Spleen (tissue), 11 donors: ENCODE measurements around the gene ALK. TPM values are rescaled to one million over a fixed set of nuclear protein-coding genes. Genes with fewer than 3 reads are reported as not detected.

Source experiments
- DNase-seq: peaks from one replicate; pipeline ENCODE4 v3.0.0-alpha.2; 2020
- H3K27ac ChIP-seq, 8 donors: fragments of 200-600 bp; sonication (generic) in 7 of 8; 1 replicate in 4 of 8; 2 replicates in 4 of 8; pipeline versions ENCODE4 v1.5.0 to v1.8.0; 2016 to 2021; ENCODE audit warnings: inconsistent platforms in 4 of 8, mild to moderate bottlenecking in 4 of 8, moderate library complexity in 1 of 8
- H3K27me3 ChIP-seq, 7 donors: fragments of 200-600 bp; sonication (generic) in 6 of 7; replicated peaks in 1 of 7; 1 replicate in 4 of 7; 2 replicates in 3 of 7; pipeline versions ENCODE4 v1.5.0 to v1.8.0; 2016 to 2021; ENCODE audit warnings: inconsistent platforms in 3 of 7, mild to moderate bottlenecking in 1 of 7
- H3K36me3 ChIP-seq, 6 donors: fragments of 200-600 bp; sonication (generic) in 5 of 6; 1 replicate in 4 of 6; 2 replicates in 2 of 6; pipeline versions ENCODE4 v1.5.0 to v1.8.0; 2016 to 2021; ENCODE audit warnings: inconsistent platforms in 2 of 6
- H3K4me1 ChIP-seq, 6 donors: fragments of 200-600 bp; sonication (generic) in 5 of 6; 1 replicate in 3 of 6; 2 replicates in 3 of 6; pipeline versions ENCODE4 v1.5.0 to v1.8.0; 2016 to 2021; ENCODE audit warnings: inconsistent platforms in 3 of 6
- H3K4me3 ChIP-seq, 8 donors: fragments of 200-600 bp; sonication (generic) in 7 of 8; 1 replicate in 4 of 8; 2 replicates in 4 of 8; pipeline versions ENCODE4 v1.5.0 to v1.8.0; 2016 to 2021; ENCODE audit warnings: inconsistent platforms in 4 of 8, mild to moderate bottlenecking in 4 of 8, moderate library complexity in 2 of 8
- H3K9me3 ChIP-seq, 8 donors: fragments of 200-600 bp; sonication (generic) in 7 of 8; 1 replicate in 4 of 8; 2 replicates in 4 of 8; pipeline versions ENCODE4 v1.5.0 to v1.8.0; 2016 to 2021; ENCODE audit warnings: inconsistent platforms in 4 of 8
- CTCF ChIP-seq, 11 experiments: fragments of 200-600 bp in 7 of 11; fragments of 450-650 bp in 4 of 11; sonication (generic) in 4 of 11; IDR thresholded peaks in 8 of 11; conservative IDR thresholded peaks in 3 of 11; 1 replicate in 7 of 11; 2 replicates in 4 of 11; pipeline versions ENCODE4 v1.4.0 to v1.8.0; 2016 to 2021; ENCODE audit warnings: antibody characterized with exemption in 11 of 11, inconsistent platforms in 4 of 11, mild to moderate bottlenecking in 1 of 11
- POLR2A ChIP-seq, 3 donors: fragments of 450-650 bp; IDR thresholded peaks; one replicate each; pipeline ENCODE4 v1.5.1; 2017; ENCODE audit warnings: antibody characterized with exemption in 3 of 3, mild to moderate bottlenecking in 1 of 3
- POLR2AphosphoS5 ChIP-seq, 3 donors: sonication (generic); formaldehyde crosslinking; IDR thresholded peaks; one replicate each; pipeline ENCODE4 v1.5.1; 2017; ENCODE audit warnings: antibody characterized with exemption in 3 of 3
- WGBS, 5 donors: extraction: QIAGEN DNeasy Blood & Tissue Kit in 3 of 5; methylation state at CpG; one replicate each; pipeline versions ENCODE4 v1.1.5 to v1.1.7; 2013 to 2018; 5-methylcytosine and 5-hydroxymethylcytosine counted together
- intact Hi-C: fragments of 100-400 bp; cut with DNase I; formaldehyde crosslinking; loops from one replicate; pipeline ENCODE4 v1.15.0; 2023; ENCODE audit warnings: low total_unique reads
- polyA plus RNA-seq, 3 donors: library from polyadenylated mRNA; stranded (reverse); fragments of 200-250 nt; gene quantifications; one replicate each; pipeline ENCODE4 v1.2.1, GENCODE V29; 2013
- total RNA-seq, 7 donors: library from RNA; depleted of rRNA in 3 of 7; stranded (reverse); fragments of >200 nt in 3 of 7; fragmentation: NEBNext Ultra II Directional in 4 of 7; extraction: Animal tissue kit (Norgen Biotek cat#: 25700) in 4 of 7; gene quantifications; one replicate each; pipeline versions ENCODE4 v1.1.0 to v1.2.1, GENCODE V29; 2016 to 2021
- donor health status: healthy with polysubstance abuse.
- donor health status: DM: no; HTN: no; CAD: no; lungs with moderate emphysema.
- donor health status: DM: no; HTN: no; CAD: no.
- donor health status: Bipolar disorder and iron deficiency.
- donor health status: healthy.
- donor health status: DM: no; HTN: no; CAD: no.
- donor health status: DM: yes; HTN: yes; CAD: no.

ALK gene
- total and polyA plus RNA-seq, 10 donors = 0.03 to 0.28 (median 0.06) TPM; not detected in 7

- H3K4me1 ChIP-seq = no peaks in the 10 kb centered on the region
- TF ChIP-seq POLR2AphosphoS5 (IDR thresholded peaks at IDR 0.05) = no peak
- no peak for TF ChIP-seq CTCF (IDR thresholded peaks at IDR 0.05 in 8 of 11, conservative IDR thresholded peaks at IDR 0.05 in 3 of 11)
- TF ChIP-seq POLR2A (IDR thresholded peaks at IDR 0.05) = no peak
- no peak overlapping the region for H3K4me3 ChIP-seq
- no peak overlapping the region for H3K27ac ChIP-seq
- 86 to 88% (median 87%) methylated on average over 5 of the region's 5 CpGs for WGBS, 5 donors
- DNase-seq = no peak
- intact Hi-C loops = no loop called here
- no peaks in the 10 kb centered on the region for H3K9me3 ChIP-seq
- H3K36me3 ChIP-seq = no peaks in the 10 kb centered on the region
- no peaks in the 10 kb centered on the region for H3K27me3 ChIP-seq
Observed at GRCh38 chr2:29749843-29750242, 171.5 kb downstream of the ALK start.

DNA sequence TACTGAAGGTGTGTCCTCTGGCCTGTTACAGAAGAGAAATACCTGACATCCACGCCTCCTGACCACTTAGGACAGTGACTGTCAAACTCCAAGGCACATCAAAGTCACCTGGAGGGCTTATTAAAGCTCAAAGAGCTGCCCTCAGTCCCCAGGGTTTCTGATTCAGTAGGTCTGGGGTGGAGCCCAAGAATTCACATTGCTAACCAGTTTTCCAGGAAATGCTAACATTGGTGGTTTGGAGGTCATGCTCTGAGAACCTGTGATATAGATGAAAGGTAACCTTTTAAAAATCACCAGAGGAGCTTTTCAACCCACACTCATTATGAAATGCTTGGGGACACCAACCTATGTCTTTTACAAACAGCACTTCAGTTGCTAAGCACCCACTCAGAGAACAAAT is 172.3 kb downstream of the ALK start:
- H3K4me1 ChIP-seq = no peaks in the 10 kb centered on the region
- WGBS, 5 donors = 50 to 79% (median 60%) methylated on average over 1 of the region's 1 CpG
- no peak for DNase-seq
- H3K4me3 ChIP-seq = no peak overlapping the region
- H3K9me3 ChIP-seq = no peaks in the 10 kb centered on the region
- no peaks in the 10 kb centered on the region for H3K36me3 ChIP-seq
- H3K27ac ChIP-seq = no peak overlapping the region
- TF ChIP-seq POLR2AphosphoS5 (IDR thresholded peaks at IDR 0.05) (no peak), CTCF (IDR thresholded peaks at IDR 0.05 in 8 of 11, conservative IDR thresholded peaks at IDR 0.05 in 3 of 11) (no peak), POLR2A (IDR thresholded peaks at IDR 0.05) (no peak)
- H3K27me3 ChIP-seq = no peaks in the 10 kb centered on the region
- intact Hi-C loops = no loop called here

GRCh38 chr2:29747786-29748470 is 173.5 kb downstream of the ALK start:
- H3K27ac ChIP-seq = no peak overlapping the region
- no peaks in the 10 kb centered on the region for H3K36me3 ChIP-seq
- 62 to 75% (median 66%) methylated on average over 3 of the region's 3 CpGs for WGBS, 5 donors
- intact Hi-C loops = no loop called here
- H3K4me1 ChIP-seq = no peaks in the 10 kb centered on the region
- no peaks in the 10 kb centered on the region for H3K27me3 ChIP-seq
- H3K9me3 ChIP-seq = no peaks in the 10 kb centered on the region
- no peak for TF ChIP-seq POLR2AphosphoS5 (IDR thresholded peaks at IDR 0.05)
- TF ChIP-seq CTCF (IDR thresholded peaks at IDR 0.05 in 8 of 11, conservative IDR thresholded peaks at IDR 0.05 in 3 of 11) = no peak
- TF ChIP-seq POLR2A (IDR thresholded peaks at IDR 0.05) = no peak
- DNase-seq = no peak
- no peak overlapping the region for H3K4me3 ChIP-seq

DNA sequence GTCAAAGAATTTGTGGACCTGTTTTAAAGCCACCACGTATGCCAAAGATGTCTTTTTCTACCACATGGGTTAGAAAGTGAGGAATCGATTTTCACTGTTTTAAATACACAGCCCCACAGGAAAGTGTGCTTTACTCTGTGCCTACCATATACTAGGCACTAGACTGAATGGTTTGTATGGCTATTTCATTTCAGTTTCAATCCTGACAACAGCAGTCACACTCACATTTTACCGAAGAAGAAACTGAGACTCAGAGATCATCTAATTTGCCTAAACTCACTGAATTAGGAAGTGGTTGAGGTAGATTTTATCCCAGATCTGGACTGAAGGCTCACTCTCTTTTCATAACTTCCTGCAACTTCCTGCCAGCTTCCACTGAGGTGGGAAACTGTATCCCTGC is 176.4 kb downstream of the ALK start:
- H3K4me1 ChIP-seq = no peaks in the 10 kb centered on the region
- intact Hi-C loops = no loop called here
- H3K36me3 ChIP-seq = no peaks in the 10 kb centered on the region
- no peaks in the 10 kb centered on the region for H3K9me3 ChIP-seq
- DNase-seq = no peak
- no peak overlapping the region for H3K4me3 ChIP-seq
- no peak overlapping the region for H3K27ac ChIP-seq
- TF ChIP-seq POLR2AphosphoS5 (IDR thresholded peaks at IDR 0.05) (no peak), CTCF (IDR thresholded peaks at IDR 0.05 in 8 of 11, conservative IDR thresholded peaks at IDR 0.05 in 3 of 11) (no peak), POLR2A (IDR thresholded peaks at IDR 0.05) (no peak)
- WGBS, 5 donors = 46 to 69% (median 56%) methylated on average over 3 of the region's 3 CpGs
- no peaks in the 10 kb centered on the region for H3K27me3 ChIP-seq
